Thyroid gland (tissue), 4 donors: ENCODE results near the gene ECHS1.
A peak's percentile ranks its signal among the peaks of the same experiment; 100 is the strongest.

Experiments
- POLR2A ChIP-seq, 2 donors: fragments of 450-650 bp; IDR thresholded peaks; one replicate each; pipeline ENCODE4 v1.6.1; 2017; ENCODE audit warnings: antibody characterized with exemption in 2 of 2, mild to moderate bottlenecking in 2 of 2, moderate library complexity in 1 of 2
- TF ChIP-seq, protein P1 (sequence below), 6 experiments: fragments of 200-600 bp in 3 of 6; fragments of 450-650 bp in 3 of 6; sonication (generic) in 3 of 6; IDR thresholded peaks; one replicate each; pipeline ENCODE4 v1.5.1; 2016 to 2019; ENCODE audit warnings: antibody characterized with exemption in 6 of 6, mild to moderate bottlenecking in 2 of 6, inconsistent platforms in 1 of 6, moderate library complexity in 1 of 6

GRCh38 chr10:133379152-133379800 is 6.1 kb upstream of the ECHS1 start, which contains the start of gene PAOX:
- TF ChIP-seq, protein P1, sequence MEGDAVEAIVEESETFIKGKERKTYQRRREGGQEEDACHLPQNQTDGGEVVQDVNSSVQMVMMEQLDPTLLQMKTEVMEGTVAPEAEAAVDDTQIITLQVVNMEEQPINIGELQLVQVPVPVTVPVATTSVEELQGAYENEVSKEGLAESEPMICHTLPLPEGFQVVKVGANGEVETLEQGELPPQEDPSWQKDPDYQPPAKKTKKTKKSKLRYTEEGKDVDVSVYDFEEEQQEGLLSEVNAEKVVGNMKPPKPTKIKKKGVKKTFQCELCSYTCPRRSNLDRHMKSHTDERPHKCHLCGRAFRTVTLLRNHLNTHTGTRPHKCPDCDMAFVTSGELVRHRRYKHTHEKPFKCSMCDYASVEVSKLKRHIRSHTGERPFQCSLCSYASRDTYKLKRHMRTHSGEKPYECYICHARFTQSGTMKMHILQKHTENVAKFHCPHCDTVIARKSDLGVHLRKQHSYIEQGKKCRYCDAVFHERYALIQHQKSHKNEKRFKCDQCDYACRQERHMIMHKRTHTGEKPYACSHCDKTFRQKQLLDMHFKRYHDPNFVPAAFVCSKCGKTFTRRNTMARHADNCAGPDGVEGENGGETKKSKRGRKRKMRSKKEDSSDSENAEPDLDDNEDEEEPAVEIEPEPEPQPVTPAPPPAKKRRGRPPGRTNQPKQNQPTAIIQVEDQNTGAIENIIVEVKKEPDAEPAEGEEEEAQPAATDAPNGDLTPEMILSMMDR (IDR thresholded peaks at IDR 0.05), result no peak
- peak in 1 of 2 donors; percentile 66 for TF ChIP-seq POLR2A (IDR thresholded peaks at IDR 0.05)
